Kidney epithelial cell (primary cell): Measurements from ENCODE around the gene ASB2. TPM values are rescaled to one million over a fixed set of nuclear protein-coding genes. Genes with fewer than 3 reads are reported as not detected.

ENCODE experiments used
- DNase-seq: peaks from one replicate; pipeline ENCODE4 v3.0.0-alpha.2; 2010; ENCODE audit warnings: low read depth
- H3K27me3 ChIP-seq: 2 replicates; pipeline ENCODE4 v1.6.0; 2011; ENCODE audit warnings: low read length; ENCODE audit not compliant: control insufficient read depth, insufficient read depth
- H3K36me3 ChIP-seq: 2 replicates; pipeline ENCODE4 v1.5.1; 2011; ENCODE audit warnings: low read length; ENCODE audit not compliant: control insufficient read depth, insufficient read depth
- H3K4me3 ChIP-seq: 2 replicates; pipeline ENCODE4 v1.5.1; 2011; ENCODE audit warnings: low read depth, mild to moderate bottlenecking, control low read depth, low read length
- CTCF ChIP-seq: IDR thresholded peaks from 2 replicates; pipeline ENCODE4 v1.5.1; 2011; ENCODE audit warnings: mild to moderate bottlenecking, moderate library complexity, low read length, control low read depth, inconsistent platforms; ENCODE audit not compliant: insufficient read depth, poor library complexity, severe bottlenecking
- total RNA-seq: library from RNA; depleted of rRNA; stranded (reverse); fragments of >200 nt; gene quantifications from 2 replicates; pipeline ENCODE4 v1.2.3, GENCODE V29; 2015

ASB2 gene
- total RNA-seq, 1 donor from 2014 or later, result 7.4 TPM

GRCh38 chr14:93949511-93950075, 26.8 kb downstream of the ASB2 start:
- TF ChIP-seq CTCF, result no peak
- H3K27me3 ChIP-seq, result no peaks in the 10 kb centered on the region
- DNase-seq, result no peak
- no peak overlapping the region for H3K4me3 ChIP-seq
- no peaks in the 10 kb centered on the region for H3K36me3 ChIP-seq

DNA sequence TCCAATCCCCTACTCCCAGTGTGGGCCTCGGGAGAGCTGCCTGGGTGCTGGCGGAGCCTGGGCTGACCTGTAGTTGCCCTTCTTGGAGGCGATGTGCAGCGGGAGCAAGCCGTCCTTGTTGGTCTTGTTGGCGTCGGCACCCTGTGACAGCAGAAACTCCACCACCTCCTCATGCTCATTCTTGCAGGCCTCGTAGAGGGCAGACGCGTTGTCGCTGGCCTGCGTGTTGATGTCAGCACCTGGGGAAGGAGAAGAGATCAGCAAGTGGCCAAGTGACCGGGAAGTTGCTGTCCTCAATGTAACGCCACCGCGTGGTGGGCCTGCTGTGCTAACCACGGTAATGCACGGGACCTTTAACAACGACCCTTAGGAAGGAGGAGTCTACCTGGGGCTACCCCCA, 29.1 kb downstream of the ASB2 start:
- DNase-seq, result no peak
- no peak for TF ChIP-seq CTCF
- H3K36me3 ChIP-seq, result no peaks in the 10 kb centered on the region
- no peaks in the 10 kb centered on the region for H3K27me3 ChIP-seq
- no peak overlapping the region for H3K4me3 ChIP-seq

- H3K36me3 ChIP-seq, result no peaks in the 10 kb centered on the region
These were observed 29.8 kb downstream of the ASB2 start for GRCh38 chr14:93946541-93947090.

GRCh38 chr14:93946104-93946503, 30.3 kb downstream of the ASB2 start:
- TF ChIP-seq CTCF, result no peak
- H3K36me3 ChIP-seq, result no peaks in the 10 kb centered on the region
- H3K27me3 ChIP-seq, result no peaks in the 10 kb centered on the region
- no peak overlapping the region for H3K4me3 ChIP-seq
- DNase-seq, result no peak

More at GRCh38 chr14:93946541-93947090, 29.8 kb downstream of the ASB2 start:
- no peak overlapping the region for H3K4me3 ChIP-seq
- no peaks in the 10 kb centered on the region for H3K27me3 ChIP-seq
- TF ChIP-seq CTCF, result no peak
- no peak for DNase-seq

DNA sequence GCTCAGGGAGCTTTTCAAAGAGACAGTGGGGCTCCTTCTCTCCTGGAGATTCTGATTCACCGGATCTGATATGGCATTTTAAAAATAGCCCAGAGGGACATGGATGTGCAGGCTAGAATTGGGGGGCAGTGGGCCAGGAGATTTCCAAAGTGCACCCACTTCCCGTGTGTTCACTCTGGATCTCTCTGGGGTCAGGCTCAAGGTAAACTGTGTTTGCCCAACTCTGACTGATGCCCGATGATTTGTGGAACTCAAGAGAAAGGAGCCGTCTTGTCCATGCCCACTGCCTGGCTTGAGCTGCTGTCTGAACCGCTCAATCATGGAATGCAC, 31.3 kb downstream of the ASB2 start:
- no peaks in the 10 kb centered on the region for H3K36me3 ChIP-seq
- TF ChIP-seq CTCF, result no peak
- H3K4me3 ChIP-seq, result no peak overlapping the region
- DNase-seq, result no peak
- H3K27me3 ChIP-seq, result no peaks in the 10 kb centered on the region
